LHCN-M2 (cell line): Measurements from ENCODE around the gene ZNF469. TPM values are rescaled to one million over a fixed set of nuclear protein-coding genes. Genes with fewer than 3 reads are reported as not detected.

Experiments used
- DNase-seq: peaks from one replicate; pipeline ENCODE4 v3.0.0-alpha.2; 2012; ENCODE audit warnings: low read depth
- total RNA-seq: library from RNA; depleted of rRNA; stranded (reverse); fragments of >200 nt; gene quantifications from 2 replicates; pipeline ENCODE4 v1.2.3, GENCODE V29; 2014

The ZNF469 gene
- total RNA-seq, 1 experiment from 2014 or later: 0.46 TPM

DNA sequence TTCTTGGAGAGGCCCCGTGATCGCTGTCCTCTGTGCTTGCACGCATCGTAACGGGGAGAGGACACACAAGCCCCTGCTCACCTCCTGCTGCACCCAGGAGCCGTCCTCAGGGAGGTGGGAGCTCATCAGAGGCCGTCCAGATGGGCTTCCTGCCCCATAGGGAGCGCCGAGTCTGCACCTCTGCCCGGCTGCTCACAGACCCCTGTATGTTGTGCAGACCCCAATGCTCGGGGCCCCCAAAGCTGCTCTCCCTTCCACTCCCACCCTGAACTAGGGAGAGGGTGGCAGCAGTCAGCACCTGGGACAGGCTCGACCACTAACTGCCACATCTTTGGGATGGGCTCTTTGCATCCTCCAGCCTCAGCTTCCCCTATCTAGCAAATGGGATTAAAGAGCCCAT is 4.4 kb upstream of the ZNF469 start:
- DNase-seq: no peak

DNA sequence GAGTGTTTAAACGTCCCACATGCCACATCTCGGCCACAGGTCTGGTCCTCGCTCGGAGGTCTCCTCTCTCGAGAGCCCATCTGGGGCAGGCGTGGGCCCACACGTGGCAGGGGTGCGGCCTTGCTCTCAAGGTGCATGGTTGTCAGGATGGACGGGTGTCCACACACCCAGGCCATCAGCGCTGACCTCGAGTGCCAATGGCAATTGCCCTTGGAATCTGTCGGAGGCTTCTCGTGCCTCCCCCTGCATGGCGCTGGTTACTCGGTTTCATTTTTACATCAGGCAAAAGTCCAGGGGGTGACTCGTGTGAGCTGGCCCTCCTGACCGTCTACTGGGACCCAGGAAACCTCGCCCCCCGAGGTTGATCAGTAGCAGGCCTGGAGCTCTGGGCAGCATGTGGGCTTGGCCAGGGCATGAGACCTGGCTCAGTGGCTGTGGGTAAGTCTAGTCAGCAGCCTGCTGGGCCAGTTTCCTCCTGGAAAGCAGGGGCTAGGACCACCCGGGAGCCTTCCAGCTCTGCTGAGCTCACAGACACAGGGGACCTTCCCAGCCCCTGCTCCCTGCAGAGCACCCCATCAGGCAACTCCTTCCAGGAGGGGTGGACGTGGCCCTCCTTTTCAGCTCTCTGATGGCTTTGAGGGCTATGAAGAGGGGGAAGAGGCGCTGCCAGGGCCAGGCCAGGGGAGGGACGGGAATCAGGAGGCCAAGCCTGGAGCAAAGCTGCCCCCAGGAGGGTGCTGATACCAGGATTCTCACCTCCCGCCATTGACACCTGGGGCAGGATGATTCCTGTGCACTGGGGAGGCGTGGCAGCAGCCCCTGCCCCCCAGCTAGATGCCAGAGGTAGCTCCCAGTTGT is 3.7 kb upstream of the ZNF469 start:
- DNase-seq: no peak

GRCh38 chr16:88379694-88380040 is 3.1 kb upstream of the ZNF469 start:
- DNase-seq: no peak

DNA sequence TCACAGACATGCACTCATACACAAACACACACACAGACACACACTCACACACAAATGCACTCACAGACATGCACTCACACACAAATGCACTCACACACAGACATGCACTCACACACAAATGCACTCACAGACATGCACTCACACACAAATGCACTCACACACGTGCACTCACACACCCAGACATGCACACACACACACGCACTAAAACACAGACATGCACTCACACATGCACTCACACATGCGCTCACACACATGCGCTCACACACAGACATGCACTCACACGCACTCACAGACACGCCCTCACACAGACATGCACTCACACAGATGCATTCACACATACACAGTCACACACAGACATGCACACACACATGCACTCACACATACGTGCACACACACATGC is 2.7 kb upstream of the ZNF469 start:
- no peak for DNase-seq

GRCh38 chr16:88380619-88381018 is 2.1 kb upstream of the ZNF469 start:
- no peak for DNase-seq

DNA sequence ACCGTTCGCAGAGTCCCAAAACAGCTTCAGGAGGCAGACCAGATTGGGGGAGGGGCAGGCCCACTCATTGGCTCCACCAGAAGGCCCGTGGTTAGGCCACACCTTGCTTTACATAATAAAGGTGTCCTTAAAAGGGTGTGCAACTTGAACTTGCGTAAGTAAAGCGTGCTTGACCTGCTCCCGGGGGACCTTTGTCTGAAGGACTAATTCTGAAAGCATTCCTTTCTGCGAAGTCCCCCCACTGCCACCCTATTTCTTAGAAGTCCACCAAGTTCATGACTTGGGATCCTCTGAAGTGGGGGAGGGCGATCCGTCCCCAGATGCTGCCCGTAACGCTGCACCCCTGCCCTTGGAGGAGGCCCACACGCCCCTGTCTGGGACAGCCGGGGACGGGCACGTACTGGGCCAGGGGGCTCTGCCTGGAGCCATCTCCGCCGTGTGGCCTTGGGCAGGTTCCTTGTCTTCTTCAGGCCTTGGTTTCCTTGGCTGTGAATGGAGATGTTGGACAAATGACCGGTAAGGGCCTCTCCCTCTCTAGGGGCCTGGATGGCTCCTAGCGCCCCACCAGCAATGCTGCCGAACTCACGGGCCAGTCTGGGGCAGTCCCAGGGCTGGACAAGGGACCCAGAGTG is 823 bp upstream of the ZNF469 start:
- DNase-seq: no peak

GRCh38 chr16:88383401-88384221 is 852 bp downstream of the ZNF469 start:
- DNase-seq: peak; percentile 44

DNA sequence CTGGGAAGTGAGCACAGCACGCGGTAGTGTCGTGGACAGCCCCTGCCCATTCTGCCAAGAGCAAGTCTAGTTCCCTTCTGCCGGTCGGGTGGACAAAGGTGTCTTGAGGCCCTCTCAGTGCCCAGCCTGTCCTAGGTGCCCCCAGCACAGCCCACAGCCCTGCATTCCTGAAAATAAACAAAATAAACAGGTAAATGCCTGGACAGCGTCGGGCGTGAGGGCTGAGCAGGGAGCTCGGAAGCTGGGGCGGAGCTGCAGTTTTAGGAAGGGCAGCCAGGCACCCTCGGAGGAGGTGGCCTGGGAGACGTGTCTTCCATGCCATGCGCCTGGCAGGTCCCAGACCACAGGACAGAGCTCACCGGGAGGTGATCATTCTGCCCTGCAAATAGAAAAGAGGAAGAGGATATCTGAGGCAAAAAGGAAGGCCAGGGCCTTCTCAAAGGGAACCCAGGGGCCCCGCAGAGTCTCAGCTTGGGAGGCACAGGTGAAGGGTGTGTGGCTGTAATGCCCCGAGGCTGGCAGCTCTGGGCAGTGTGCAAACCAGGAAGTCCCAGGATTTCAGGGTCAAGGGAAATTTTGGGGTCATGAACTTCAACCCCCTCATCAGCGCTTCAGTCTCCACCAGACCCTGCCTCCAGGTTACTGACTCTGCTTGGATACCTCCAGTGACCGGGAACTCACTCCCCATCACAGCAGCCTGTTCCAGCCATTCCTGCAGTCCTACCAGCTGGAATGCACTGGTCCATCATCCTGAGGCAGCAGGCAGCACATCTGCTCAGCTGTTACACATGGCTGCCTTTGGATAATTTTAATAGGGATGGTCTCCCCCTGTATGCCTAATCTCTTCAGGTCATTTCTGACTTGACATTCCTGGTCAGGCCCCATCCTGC is 1.7 kb downstream of the ZNF469 start:
- no peak for DNase-seq

DNA sequence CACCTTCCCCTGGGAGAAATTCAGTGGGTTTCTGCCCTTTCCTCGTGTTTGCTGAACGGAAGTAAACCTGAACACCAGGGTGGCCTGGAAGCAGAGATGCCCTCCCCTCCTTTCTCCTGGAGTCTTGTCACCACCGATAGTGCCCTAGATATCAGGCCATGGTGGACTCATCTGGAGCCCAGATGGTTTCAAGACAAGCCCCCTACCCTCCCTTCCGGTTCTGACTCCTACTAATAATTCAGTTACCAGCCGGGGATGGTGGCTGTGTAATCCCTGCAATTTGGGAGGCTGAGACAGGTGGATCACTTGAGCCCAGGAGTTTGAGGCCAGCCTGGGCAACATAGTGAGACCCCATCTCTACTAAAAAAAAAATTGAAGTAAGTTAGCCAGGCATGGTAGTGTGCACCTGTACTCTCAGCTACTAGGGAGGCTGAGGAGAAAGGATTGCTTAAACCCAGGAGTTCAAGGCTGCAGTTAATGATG is 2.4 kb downstream of the ZNF469 start:
- DNase-seq: no peak

DNA sequence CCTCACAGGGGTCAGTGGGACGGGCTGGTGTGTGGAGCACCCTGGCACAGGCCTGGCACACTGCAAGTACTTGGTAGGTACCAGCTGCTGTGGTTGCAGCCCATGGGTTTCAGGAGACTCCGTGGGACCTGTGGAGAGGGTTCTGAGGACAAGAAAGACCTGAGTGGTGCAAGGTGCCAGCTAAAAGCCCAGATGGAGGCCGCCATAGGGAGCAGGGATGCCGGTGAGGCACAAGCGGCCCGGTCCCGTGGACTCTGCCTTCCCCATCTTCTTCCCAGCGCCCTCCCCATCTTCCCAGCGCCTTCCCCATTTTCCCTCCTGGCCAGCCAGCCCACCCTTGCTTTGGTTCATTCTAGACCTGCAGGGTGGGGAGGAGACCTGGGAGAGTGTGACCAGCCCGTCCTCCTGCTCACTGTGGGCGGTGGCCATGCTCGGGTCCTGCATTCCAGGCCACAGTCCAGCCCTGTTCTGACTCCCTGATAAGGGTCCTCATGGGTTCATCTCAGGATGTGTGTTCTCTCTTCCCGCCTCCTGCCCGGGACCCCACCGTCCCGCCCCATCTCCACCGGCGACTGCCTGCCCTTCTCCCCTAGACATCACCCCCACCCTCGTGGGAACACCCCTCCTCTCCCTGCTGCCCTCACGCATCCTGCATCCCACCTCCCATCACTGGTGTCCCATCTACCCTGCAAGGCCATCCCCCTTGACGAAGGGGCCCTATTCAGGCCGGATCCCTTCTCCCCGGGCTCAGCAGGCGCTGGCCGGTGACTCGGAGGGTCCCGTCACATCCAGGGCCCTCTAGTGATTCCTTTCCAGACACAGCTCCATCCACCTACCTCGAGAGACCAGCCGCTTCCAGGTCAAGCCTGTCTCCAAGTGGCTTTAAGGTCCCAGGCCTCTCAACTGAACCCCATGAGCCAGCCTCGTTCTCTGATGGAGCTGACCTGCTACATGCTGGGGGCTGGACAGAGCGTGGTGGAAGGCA is 3.4 kb downstream of the ZNF469 start:
- no peak for DNase-seq

- no peak for DNase-seq
Observed at GRCh38 chr16:88387180-88387765, 4.5 kb downstream of the ZNF469 start.

GRCh38 chr16:88387941-88388627 is 5.3 kb downstream of the ZNF469 start:
- DNase-seq: peak; percentile 50

GRCh38 chr16:88389191-88389590 is 6.4 kb downstream of the ZNF469 start:
- no peak for DNase-seq

GRCh38 chr16:88389621-88390160 is 6.9 kb downstream of the ZNF469 start:
- no peak for DNase-seq

GRCh38 chr16:88390265-88390664 is 7.5 kb downstream of the ZNF469 start:
- no peak for DNase-seq

DNA sequence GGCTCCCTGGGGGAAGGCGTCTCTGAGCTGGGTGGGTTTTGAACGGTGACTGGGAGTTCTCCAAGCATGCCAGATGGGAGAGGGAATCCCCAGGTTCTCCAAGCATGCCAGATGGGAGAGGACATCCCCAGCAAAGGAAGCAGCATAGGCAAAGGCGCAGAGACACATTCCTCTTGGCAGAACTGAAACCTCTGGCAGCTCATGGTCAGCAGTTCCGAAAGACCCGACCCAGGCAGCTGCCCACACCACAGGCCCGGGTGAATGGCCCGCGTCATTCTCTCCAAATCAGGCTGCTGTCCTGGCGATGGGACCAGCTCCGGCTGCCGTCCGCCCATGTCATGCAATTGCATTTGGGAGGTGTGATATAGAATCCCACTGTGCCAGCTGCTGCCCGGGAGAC is 8.0 kb downstream of the ZNF469 start:
- DNase-seq: no peak

DNA sequence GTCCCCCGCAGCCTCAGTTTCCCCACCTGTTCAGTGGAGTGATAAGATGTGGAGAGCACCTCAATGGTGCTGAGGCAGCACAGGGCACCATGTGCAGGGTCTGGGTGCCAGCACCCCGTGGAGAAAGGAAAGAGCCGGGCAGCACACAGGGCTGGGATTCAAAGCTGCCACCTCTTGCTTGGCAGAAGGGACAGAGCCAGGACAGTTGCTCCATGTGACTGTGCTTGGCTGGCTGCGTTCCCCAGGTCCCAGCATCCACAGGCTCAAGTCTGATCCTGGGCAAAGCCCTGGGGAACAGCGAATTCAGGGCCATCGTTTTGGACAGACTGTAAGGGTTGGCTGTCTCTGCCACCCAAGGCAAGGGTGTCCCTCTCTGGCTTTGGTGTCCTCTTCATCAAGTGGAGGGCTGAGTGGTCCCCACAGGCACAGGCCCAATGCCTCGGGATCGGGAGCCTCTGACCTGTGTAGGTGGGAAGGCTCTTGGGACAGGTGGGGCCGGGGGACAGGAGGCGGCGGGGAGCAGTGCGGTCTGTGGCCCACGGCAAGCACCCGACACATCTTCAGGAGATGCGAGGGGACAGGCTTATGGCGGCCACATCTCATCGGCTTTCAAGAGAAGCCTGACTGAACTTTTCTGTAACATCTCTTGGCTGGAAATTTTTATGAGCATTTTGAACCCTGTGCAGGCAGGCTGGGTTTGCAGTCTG is 8.5 kb downstream of the ZNF469 start:
- no peak for DNase-seq

GRCh38 chr16:88392111-88392510 is 9.4 kb downstream of the ZNF469 start:
- DNase-seq: no peak
